HL-60 (cell line): ENCODE results near the gene DET1.

Source experiments
- CTCF ChIP-seq: IDR thresholded peaks from one replicate; pipeline ENCODE4 v1.5.1; 2011; ENCODE audit warnings: low read length, control low read depth, inconsistent platforms; ENCODE audit not compliant: insufficient read depth
- POLR2AphosphoS5 ChIP-seq: IDR thresholded peaks from 2 replicates; pipeline ENCODE4 v1.6.1; 2012; ENCODE audit warnings: low read depth
- REST ChIP-seq: IDR thresholded peaks from 2 replicates; pipeline ENCODE4 v1.6.1; 2012; ENCODE audit warnings: low read depth; ENCODE audit not compliant: insufficient replicate concordance

- TF ChIP-seq CTCF (no peak), REST (no peak), POLR2AphosphoS5 (no peak)
These were observed 33.3 kb downstream of the DET1 start for GRCh38 chr15:88513195-88513594.
